H9 (cell line): Measurements from ENCODE around the gene C8G. TPM values are rescaled to one million over a fixed set of nuclear protein-coding genes. Genes with fewer than 3 reads are reported as not detected.

Source experiments
- DNase-seq: peaks from one replicate; pipeline ENCODE4 v3.0.0-alpha.2; 2017
- H2AFZ ChIP-seq: one replicate; pipeline ENCODE4 v1.6.1; 2013; ENCODE audit warnings: mild to moderate bottlenecking, low read length, control low read depth, moderate library complexity
- H2AK5ac ChIP-seq: 2 replicates; pipeline ENCODE4 v1.6.1; 2013; ENCODE audit warnings: low read length, control low read depth, mixed read lengths; ENCODE audit not compliant: insufficient read length
- H2BK120ac ChIP-seq: one replicate; pipeline ENCODE4 v1.6.1; 2013; ENCODE audit warnings: low read depth, mild to moderate bottlenecking, low read length, control low read depth, inconsistent platforms; ENCODE audit not compliant: poor library complexity, severe bottlenecking
- H2BK12ac ChIP-seq: 2 replicates; pipeline ENCODE4 v1.6.1; 2013; ENCODE audit warnings: low read length, control low read depth, mixed read lengths, low read depth; ENCODE audit not compliant: insufficient read length
- H2BK15ac ChIP-seq: 2 replicates; pipeline ENCODE4 v1.6.1; 2013; ENCODE audit warnings: low read depth, low read length, control low read depth
- H2BK20ac ChIP-seq: one replicate; pipeline ENCODE4 v1.6.1; 2013; ENCODE audit warnings: low read depth, mild to moderate bottlenecking, low read length, control low read depth, inconsistent platforms; ENCODE audit not compliant: poor library complexity, severe bottlenecking
- H2BK5ac ChIP-seq: 2 replicates; pipeline ENCODE4 v1.6.1; 2013; ENCODE audit warnings: low read length, control low read depth, mixed read lengths; ENCODE audit not compliant: insufficient read length
- H3K14ac ChIP-seq: 2 replicates; pipeline ENCODE4 v1.6.1; 2013; ENCODE audit warnings: low read length, control low read depth; ENCODE audit not compliant: insufficient read depth
- H3K18ac ChIP-seq: 2 replicates; pipeline ENCODE4 v1.6.1; 2013; ENCODE audit warnings: low read depth, mild to moderate bottlenecking, mixed read lengths, low read length, control low read depth; ENCODE audit not compliant: insufficient read length
- H3K23ac ChIP-seq: 2 replicates; pipeline ENCODE4 v1.6.1; 2013; ENCODE audit warnings: low read length, control low read depth, mixed read lengths, low read depth; ENCODE audit not compliant: insufficient read length
- H3K23me2 ChIP-seq: 2 replicates; pipeline ENCODE4 v1.6.1; 2013; ENCODE audit warnings: low read depth, mild to moderate bottlenecking, mixed read lengths, low read length, control low read depth; ENCODE audit not compliant: insufficient read length, poor library complexity, severe bottlenecking
- H3K27ac ChIP-seq: 2 replicates; pipeline ENCODE4 v1.5.1; 2013; ENCODE audit warnings: low read length, control low read depth, mixed read lengths, low read depth; ENCODE audit not compliant: insufficient read length
- H3K27me3 ChIP-seq: 2 replicates; pipeline ENCODE4 v1.6.1; 2013; ENCODE audit warnings: low read length, control low read depth, inconsistent platforms; ENCODE audit not compliant: insufficient read depth
- H3K4ac ChIP-seq: 2 replicates; pipeline ENCODE4 v1.6.1; 2013; ENCODE audit warnings: low read depth, mild to moderate bottlenecking, control low read depth, inconsistent platforms, low read length, moderate library complexity
- H3K4me1 ChIP-seq: 2 replicates; pipeline ENCODE4 v1.6.1; 2013; ENCODE audit warnings: low read length, control low read depth, inconsistent platforms; ENCODE audit not compliant: insufficient read depth
- H3K4me2 ChIP-seq: 2 replicates; pipeline ENCODE4 v1.6.1; 2013; ENCODE audit warnings: low read length, control low read depth, mixed read lengths; ENCODE audit not compliant: insufficient read length, insufficient read depth
- H3K56ac ChIP-seq: 2 replicates; pipeline ENCODE4 v1.6.1; 2013; ENCODE audit warnings: low read depth, mild to moderate bottlenecking, mixed read lengths, low read length, control low read depth; ENCODE audit not compliant: insufficient read length
- H3K79me1 ChIP-seq: 2 replicates; pipeline ENCODE4 v1.6.1; 2013; ENCODE audit warnings: low read depth, mild to moderate bottlenecking, moderate library complexity, low read length, control low read depth, inconsistent platforms; ENCODE audit not compliant: insufficient read depth, poor library complexity, severe bottlenecking
- H3K79me2 ChIP-seq: 2 replicates; pipeline ENCODE4 v1.6.1; 2013; ENCODE audit warnings: low read length, control low read depth, inconsistent platforms; ENCODE audit not compliant: insufficient read depth
- H3K9ac ChIP-seq: 2 replicates; pipeline ENCODE4 v1.6.1; 2013; ENCODE audit warnings: low read length, control low read depth, mixed read lengths; ENCODE audit not compliant: insufficient read length; ENCODE audit errors: extremely low read depth
- H3K9me3 ChIP-seq: one replicate; pipeline ENCODE4 v1.6.1; 2013; ENCODE audit warnings: low read depth, low read length, inconsistent platforms; ENCODE audit not compliant: control insufficient read depth
- H3T11ph ChIP-seq: one replicate; pipeline ENCODE4 v1.6.1; 2013; ENCODE audit warnings: mild to moderate bottlenecking, low read length, control low read depth, inconsistent platforms
- H4K20me1 ChIP-seq: one replicate; pipeline ENCODE4 v1.6.1; 2013; ENCODE audit not compliant: control insufficient read depth, insufficient read length, insufficient read depth
- H4K5ac ChIP-seq: 2 replicates; pipeline ENCODE4 v1.6.1; 2013; ENCODE audit warnings: low read depth, mild to moderate bottlenecking, mixed read lengths, low read length, control low read depth; ENCODE audit not compliant: insufficient read length
- H4K8ac ChIP-seq: replicated peaks from 2 replicates; pipeline ENCODE4 v1.6.1; 2013; ENCODE audit warnings: low read length, control low read depth, mixed read lengths, low read depth; ENCODE audit not compliant: insufficient read length
- H4K91ac ChIP-seq: 2 replicates; pipeline ENCODE4 v1.6.1; 2013; ENCODE audit warnings: low read depth, mild to moderate bottlenecking, moderate library complexity, mixed read lengths, low read length, control low read depth; ENCODE audit not compliant: insufficient read length
- H3K27ac Mint-ChIP-seq, 3 experiments: 2 replicates in 2 of 3; 3 replicates in 1 of 3; pipeline ENCODE4 v1.8.0; 2020 to 2021; ENCODE audit warnings: mixed read lengths in 3 of 3, mild to moderate bottlenecking in 1 of 3, moderate library complexity in 1 of 3
- H3K27me3 Mint-ChIP-seq: 2 replicates; pipeline ENCODE4 v1.8.0; 2021; ENCODE audit warnings: low read depth, mild to moderate bottlenecking, moderate library complexity, mixed read lengths
- H3K36me3 Mint-ChIP-seq, 3 experiments: 2 replicates in 2 of 3; 3 replicates in 1 of 3; pipeline ENCODE4 v1.8.0; 2020 to 2021; ENCODE audit warnings: low read depth in 3 of 3, mixed read lengths in 3 of 3; ENCODE audit not compliant: insufficient read depth in 1 of 3
- H3K4me1 Mint-ChIP-seq, 2 experiments: 2 replicates each; pipeline ENCODE4 v1.8.0; 2020; ENCODE audit warnings: mixed read lengths in 2 of 2
- H3K4me3 Mint-ChIP-seq, 2 experiments: 2 replicates in 1 of 2; 3 replicates in 1 of 2; pipeline ENCODE4 v1.8.0; 2020 to 2021; ENCODE audit warnings: mild to moderate bottlenecking in 2 of 2, mixed read lengths in 2 of 2, moderate library complexity in 1 of 2
- H3K9me3 Mint-ChIP-seq, 2 experiments: 2 replicates in 1 of 2; 3 replicates in 1 of 2; pipeline ENCODE4 v1.8.0; 2020; ENCODE audit warnings: mild to moderate bottlenecking in 2 of 2, mixed read lengths in 2 of 2, moderate library complexity in 1 of 2
- WGBS: extraction: QIAGEN DNeasy Blood & Tissue Kit; methylation state at CpG from one replicate; pipeline ENCODE4 v1.1.7; 2013; ENCODE audit warnings: missing lambda C conversion rate, low lambda C conversion rate, mixed read lengths; ENCODE audit not compliant: insufficient read length; ENCODE audit errors: extremely low coverage; 5-methylcytosine and 5-hydroxymethylcytosine counted together
- total RNA-seq: library from RNA; stranded (reverse); gene quantifications from 2 replicates; pipeline ENCODE4 v1.2.1, GENCODE V29; 2021
- TF ChIP-seq, protein P1 (sequence below): fragments of 200-600 bp; sonication (generic); conservative IDR thresholded peaks from 3 replicates; pipeline ENCODE4 v1.8.0; 2021; ENCODE audit warnings: antibody characterized with exemption, mild to moderate bottlenecking

C8G gene
- total RNA-seq, 1 experiment from 2014 or later, result 0.96 TPM

GRCh38 chr9:136983167-136983566, 38.1 kb downstream of the C8G start:
- Mint-ChIP-seq H3K4me1 (peaks cover 0 to 8% of the 10 kb centered on the region in 2 experiments; a peak in 2 of 4 replicates), H3K9me3 (no peaks in the 10 kb centered on the region), H3K27ac (no peak overlapping the region), H3K27me3 (peaks cover 4% of the 10 kb centered on the region), H3K36me3 (peaks cover 0 to 3% (median 0%) of the 10 kb centered on the region in 3 experiments; a peak in 1 of 7 replicates), H3K4me3 (no peak overlapping the region)
- no peak for DNase-seq
- Histone ChIP-seq H2AFZ (no peak overlapping the region), H4K20me1 (no peaks in the 10 kb centered on the region), H3K4me2 (no peak overlapping the region), H2BK5ac (no peak overlapping the region), H2BK20ac (no peak overlapping the region), H3K27ac (no peak overlapping the region), H3K23ac (no peak overlapping the region), H3K9me3 (no peaks in the 10 kb centered on the region), H4K91ac (no peak overlapping the region), H3K56ac (no peak overlapping the region), H3K79me1 (no peaks in the 10 kb centered on the region), H2BK120ac (no peak overlapping the region), H3K18ac (no peak overlapping the region), H3T11ph (no peak overlapping the region), H3K4me1 (no peaks in the 10 kb centered on the region; the same call in 1 of the 2 replicates), H4K8ac (no peak overlapping the region), H3K9ac (no peak overlapping the region), H2BK12ac (no peak overlapping the region), H3K23me2 (peaks cover 3% of the 10 kb centered on the region), H3K14ac (no peak overlapping the region), H2AK5ac (no peak overlapping the region), H3K79me2 (no peaks in the 10 kb centered on the region), H2BK15ac (no peak overlapping the region), H3K4ac (no peak overlapping the region), H4K5ac (no peak overlapping the region), H3K27me3 (no peaks in the 10 kb centered on the region)
- TF ChIP-seq, protein P1, sequence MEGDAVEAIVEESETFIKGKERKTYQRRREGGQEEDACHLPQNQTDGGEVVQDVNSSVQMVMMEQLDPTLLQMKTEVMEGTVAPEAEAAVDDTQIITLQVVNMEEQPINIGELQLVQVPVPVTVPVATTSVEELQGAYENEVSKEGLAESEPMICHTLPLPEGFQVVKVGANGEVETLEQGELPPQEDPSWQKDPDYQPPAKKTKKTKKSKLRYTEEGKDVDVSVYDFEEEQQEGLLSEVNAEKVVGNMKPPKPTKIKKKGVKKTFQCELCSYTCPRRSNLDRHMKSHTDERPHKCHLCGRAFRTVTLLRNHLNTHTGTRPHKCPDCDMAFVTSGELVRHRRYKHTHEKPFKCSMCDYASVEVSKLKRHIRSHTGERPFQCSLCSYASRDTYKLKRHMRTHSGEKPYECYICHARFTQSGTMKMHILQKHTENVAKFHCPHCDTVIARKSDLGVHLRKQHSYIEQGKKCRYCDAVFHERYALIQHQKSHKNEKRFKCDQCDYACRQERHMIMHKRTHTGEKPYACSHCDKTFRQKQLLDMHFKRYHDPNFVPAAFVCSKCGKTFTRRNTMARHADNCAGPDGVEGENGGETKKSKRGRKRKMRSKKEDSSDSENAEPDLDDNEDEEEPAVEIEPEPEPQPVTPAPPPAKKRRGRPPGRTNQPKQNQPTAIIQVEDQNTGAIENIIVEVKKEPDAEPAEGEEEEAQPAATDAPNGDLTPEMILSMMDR, result no peak
- no CpG with 5 or more reads among the region's 9 CpGs for WGBS
